OCI-LY7 (cell line): ENCODE data around the gene TSPAN9.

Experiments
- EZH2phosphoT487 ChIP-seq: fragments of 200-600 bp; sonication (generic); IDR thresholded peaks from 2 replicates; pipeline ENCODE4 v1.6.1; 2018; ENCODE audit warnings: low read depth, borderline replicate concordance, mild to moderate bottlenecking, mixed run types, antibody characterized with exemption, low read length, moderate library complexity, mixed read lengths
- TF ChIP-seq, protein P1 (sequence below): fragments of 200-600 bp; sonication (generic); conservative IDR thresholded peaks from 2 replicates; pipeline ENCODE4 v1.5.1; 2014; ENCODE audit warnings: mild to moderate bottlenecking, antibody characterized with exemption, low read length, moderate library complexity, mixed read lengths

DNA sequence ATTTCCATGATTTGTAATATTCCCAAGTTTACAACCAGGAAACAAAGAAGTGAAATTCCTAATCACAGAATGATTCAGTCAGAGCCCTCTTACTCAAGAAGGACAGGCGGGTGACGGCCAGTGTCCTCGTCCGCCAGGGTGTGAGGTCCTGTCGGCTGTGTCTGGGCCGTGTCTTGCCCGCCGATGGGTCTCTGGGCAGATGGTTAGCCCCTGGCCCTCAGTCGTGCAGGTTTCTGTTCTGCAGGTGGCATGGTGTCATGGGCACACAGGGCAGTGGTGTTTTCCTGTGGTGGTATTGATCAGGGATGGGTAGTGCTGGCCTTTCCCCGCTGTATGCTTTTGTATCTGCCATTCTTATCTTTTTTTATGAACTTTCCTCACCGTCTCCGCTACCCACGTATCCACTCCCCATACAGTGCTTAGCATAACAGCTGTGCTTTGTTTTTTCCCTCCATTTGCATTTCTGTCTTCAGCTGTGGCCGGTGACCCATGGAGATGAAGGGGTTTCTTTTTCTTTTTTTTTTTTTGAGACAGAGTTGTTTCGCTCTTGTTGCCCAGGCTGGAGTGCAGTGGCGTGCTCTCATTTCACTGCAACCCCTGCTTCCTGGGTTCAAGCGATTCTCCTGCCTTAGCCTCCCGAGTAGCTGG is 100.7 kb downstream of the TSPAN9 start:
- TF ChIP-seq, protein P1, sequence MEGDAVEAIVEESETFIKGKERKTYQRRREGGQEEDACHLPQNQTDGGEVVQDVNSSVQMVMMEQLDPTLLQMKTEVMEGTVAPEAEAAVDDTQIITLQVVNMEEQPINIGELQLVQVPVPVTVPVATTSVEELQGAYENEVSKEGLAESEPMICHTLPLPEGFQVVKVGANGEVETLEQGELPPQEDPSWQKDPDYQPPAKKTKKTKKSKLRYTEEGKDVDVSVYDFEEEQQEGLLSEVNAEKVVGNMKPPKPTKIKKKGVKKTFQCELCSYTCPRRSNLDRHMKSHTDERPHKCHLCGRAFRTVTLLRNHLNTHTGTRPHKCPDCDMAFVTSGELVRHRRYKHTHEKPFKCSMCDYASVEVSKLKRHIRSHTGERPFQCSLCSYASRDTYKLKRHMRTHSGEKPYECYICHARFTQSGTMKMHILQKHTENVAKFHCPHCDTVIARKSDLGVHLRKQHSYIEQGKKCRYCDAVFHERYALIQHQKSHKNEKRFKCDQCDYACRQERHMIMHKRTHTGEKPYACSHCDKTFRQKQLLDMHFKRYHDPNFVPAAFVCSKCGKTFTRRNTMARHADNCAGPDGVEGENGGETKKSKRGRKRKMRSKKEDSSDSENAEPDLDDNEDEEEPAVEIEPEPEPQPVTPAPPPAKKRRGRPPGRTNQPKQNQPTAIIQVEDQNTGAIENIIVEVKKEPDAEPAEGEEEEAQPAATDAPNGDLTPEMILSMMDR = no peak
- TF ChIP-seq EZH2phosphoT487 = no peak
